ENCODE data around the gene MRPL49. TPM values are rescaled to one million over a fixed set of nuclear protein-coding genes. Genes with fewer than 3 reads are reported as not detected.
A peak's percentile ranks its signal among the peaks of the same experiment; 100 is the strongest.

MRPL49 gene
- total and polyA plus RNA-seq, 9 donors: 47.1 to 106 (median 53.4) TPM

DNA sequence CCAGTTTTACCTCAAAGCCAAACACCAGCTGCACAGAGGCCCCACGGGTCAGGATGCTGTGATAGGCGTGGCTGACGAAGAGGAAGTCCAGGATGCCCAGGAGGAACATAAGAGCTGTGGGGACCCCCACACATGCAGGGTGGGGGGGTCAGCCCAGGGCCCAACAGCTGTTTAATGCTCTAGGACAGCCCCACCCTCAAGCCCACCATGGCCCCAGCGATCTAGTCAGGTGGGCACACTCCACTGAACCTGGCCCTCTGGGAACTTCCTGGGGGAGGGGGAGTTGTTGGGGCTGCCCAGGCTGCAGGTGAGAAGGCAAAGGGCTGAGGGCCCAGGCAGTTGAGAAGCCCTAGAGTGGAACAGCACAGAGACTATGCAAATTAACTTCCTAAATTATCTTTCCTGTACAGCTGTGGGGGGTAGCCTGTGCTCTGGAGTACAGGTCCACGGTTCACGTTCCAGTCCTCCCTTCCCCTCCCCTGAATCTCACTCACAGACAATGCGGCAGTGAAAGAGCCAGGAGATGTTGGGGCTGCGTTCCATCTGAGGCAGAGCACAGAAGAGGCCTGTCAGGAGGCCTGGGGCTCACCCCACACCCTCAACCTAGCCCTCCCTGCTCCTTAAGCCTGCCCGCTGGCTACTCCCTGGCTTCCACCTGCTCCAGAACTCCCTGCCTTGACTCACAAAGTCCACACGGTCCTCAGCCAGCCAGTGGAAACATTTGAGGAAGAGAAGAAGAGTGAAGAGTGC lies 10.3 kb downstream of the MRPL49 start:
- Histone ChIP-seq H3K27ac (no peak overlapping the region), H3K36me3 (no peaks in the 10 kb centered on the region), H3K27me3 (no peaks in the 10 kb centered on the region), H3K4me1 (ENCODE audit: insufficient read depth) (no peaks in the 10 kb centered on the region), H3K9me3 (no peaks in the 10 kb centered on the region), H3K4me3 (no peak overlapping the region)
- TF ChIP-seq, protein P1, sequence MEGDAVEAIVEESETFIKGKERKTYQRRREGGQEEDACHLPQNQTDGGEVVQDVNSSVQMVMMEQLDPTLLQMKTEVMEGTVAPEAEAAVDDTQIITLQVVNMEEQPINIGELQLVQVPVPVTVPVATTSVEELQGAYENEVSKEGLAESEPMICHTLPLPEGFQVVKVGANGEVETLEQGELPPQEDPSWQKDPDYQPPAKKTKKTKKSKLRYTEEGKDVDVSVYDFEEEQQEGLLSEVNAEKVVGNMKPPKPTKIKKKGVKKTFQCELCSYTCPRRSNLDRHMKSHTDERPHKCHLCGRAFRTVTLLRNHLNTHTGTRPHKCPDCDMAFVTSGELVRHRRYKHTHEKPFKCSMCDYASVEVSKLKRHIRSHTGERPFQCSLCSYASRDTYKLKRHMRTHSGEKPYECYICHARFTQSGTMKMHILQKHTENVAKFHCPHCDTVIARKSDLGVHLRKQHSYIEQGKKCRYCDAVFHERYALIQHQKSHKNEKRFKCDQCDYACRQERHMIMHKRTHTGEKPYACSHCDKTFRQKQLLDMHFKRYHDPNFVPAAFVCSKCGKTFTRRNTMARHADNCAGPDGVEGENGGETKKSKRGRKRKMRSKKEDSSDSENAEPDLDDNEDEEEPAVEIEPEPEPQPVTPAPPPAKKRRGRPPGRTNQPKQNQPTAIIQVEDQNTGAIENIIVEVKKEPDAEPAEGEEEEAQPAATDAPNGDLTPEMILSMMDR (IDR thresholded peaks at IDR 0.05): no peak
- TF ChIP-seq POLR2A (IDR thresholded peaks at IDR 0.05): no peak
- TF ChIP-seq EP300 (IDR thresholded peaks at IDR 0.05): no peak
- 61 to 70% (median 64%) methylated on average over 10 of the region's 10 CpGs for WGBS, 3 donors
- peak in 1 of 5 donors; percentile 16 for DNase-seq
- intact Hi-C loops (cut with DNase I): no loop called here

DNA sequence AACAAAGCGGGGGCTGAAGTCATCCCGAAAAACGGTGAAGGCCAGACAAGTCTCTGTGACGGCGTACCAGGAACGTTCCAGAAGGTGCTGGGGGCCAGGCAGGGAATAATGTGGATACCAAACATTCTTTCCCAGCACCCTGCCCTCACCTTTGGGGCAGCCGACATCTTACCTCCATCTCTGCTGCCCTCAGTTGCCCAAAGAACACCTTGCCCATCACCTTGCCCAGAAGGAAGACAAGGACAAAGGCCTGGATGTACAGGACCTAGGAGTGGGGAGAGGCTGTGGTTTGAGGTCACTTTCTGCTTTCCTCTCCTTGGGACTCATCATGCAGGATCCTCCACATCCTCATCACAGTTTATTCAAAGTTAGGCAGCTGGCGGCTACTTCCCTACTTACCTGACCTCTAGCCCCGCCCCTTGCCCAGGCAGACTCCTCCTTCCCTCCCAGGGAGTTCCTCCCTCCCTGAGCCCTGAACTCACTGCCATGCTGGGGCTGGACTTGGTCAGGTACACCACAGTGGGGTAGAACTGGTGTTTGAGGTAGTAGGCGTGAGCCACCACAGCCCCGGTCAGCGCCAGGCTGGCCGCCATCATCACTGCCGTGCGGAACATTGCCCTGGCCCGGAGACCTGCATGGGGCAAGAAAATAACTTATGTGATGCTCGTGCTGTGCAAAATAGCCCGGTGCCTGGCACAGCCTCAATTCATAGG lies 11.0 kb downstream of the MRPL49 start:
- WGBS, 3 donors: 31 to 33% (median 32%) methylated on average over 17 to 18 of the region's 18 CpGs
- Histone ChIP-seq H3K4me3 (peak overlapping the region; percentile 76), H3K4me1 (ENCODE audit: insufficient read depth) (no peaks in the 10 kb centered on the region), H3K27ac (peak overlapping the region in 1 of 2 donors; percentile 99), H3K27me3 (no peaks in the 10 kb centered on the region), H3K9me3 (no peaks in the 10 kb centered on the region), H3K36me3 (no peaks in the 10 kb centered on the region)
- TF ChIP-seq, protein P1 (IDR thresholded peaks at IDR 0.05): no peak
- TF ChIP-seq POLR2A (IDR thresholded peaks at IDR 0.05) (no peak), EP300 (IDR thresholded peaks at IDR 0.05) (no peak)
- intact Hi-C loops (cut with DNase I): no loop called here
- DNase-seq: peak in 4 of 5 donors; percentile 40 to 54 (median 48)

DNA sequence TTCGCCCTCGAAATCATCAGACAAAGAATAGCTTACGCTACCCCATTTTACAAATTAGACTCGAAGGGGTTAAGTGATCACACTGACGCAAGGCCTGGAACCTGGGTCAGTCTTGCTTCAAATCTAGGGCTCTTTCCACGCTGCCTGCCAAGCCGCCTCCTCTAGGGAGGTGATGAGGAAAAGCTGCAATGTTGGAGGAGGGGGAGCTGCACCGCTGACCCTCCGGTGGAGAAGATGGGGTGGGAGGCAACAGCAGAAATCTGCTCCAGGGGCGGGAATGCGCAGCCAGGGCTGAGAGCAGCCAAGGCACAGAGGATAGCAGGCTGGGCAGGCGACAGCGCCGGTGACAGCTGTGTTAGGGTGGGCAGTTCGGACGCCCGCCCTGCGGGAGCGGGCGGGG lies 11.6 kb downstream of the MRPL49 start:
- Histone ChIP-seq H3K4me3 (peak overlapping the region; percentile 76), H3K36me3 (no peaks in the 10 kb centered on the region), H3K4me1 (ENCODE audit: insufficient read depth) (no peaks in the 10 kb centered on the region), H3K27ac (peak overlapping the region; percentile 79 to 99), H3K27me3 (no peaks in the 10 kb centered on the region), H3K9me3 (no peaks in the 10 kb centered on the region)
- 0 to 2% (median 2%) methylated on average over 20 of the region's 20 CpGs for WGBS, 3 donors
- peak in 4 of 5 donors; percentile 51 to 70 (median 58) for DNase-seq
- intact Hi-C loops (cut with DNase I): no loop called here
- TF ChIP-seq, protein P1 (IDR thresholded peaks at IDR 0.05): no peak
- no peak for TF ChIP-seq POLR2A (IDR thresholded peaks at IDR 0.05)
- TF ChIP-seq EP300 (IDR thresholded peaks at IDR 0.05): no peak

DNA sequence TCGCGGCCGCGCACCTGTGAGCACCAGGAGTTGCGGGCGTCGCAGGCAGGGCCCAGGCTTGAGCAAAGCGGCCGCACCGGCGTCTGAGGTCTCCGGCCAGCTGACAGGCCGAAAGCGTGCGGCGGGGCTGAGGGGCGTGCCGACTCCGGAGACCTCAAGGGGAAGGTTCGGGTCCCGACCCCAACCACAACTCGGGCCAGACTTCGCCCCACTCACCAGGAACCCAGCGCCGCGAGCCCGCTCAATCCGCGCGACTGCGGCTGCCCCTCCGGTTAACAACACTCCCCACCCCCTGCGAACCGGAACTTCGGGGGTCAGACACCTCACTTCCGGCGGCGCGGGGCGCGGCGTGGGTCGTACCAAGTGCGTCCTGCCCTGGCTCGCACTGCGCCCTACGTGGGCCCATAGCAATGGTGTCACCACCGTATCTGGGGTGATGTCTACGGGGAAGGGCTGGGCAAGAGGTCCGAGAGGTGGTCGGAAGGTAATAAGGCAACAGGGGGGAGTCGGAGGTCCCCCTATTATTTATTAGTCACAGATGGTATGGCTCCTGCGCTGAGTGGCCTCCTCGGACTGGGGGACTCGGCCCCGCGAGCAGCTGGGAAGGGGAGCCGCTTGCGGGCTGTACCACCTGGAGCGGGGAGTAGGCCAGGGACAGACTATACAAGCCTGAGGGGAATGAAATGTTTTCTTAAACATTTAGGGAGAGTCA lies 12.3 kb downstream of the MRPL49 start, which contains the start of gene SYVN1:
Gene SYVN1, minus strand, starts transcription at position 280 of the 712 bp plus-strand sequence. CDS start 918 bp downstream, outside the sequence.
- intact Hi-C loops (cut with DNase I): no loop called here
- no peaks in the 10 kb centered on the region for H3K4me1 ChIP-seq (ENCODE audit: insufficient read depth)
- whole genome bisulfite sequencing, 3 donors: 0 to 1% (median 0%) methylated on average over 55 to 60 of the region's 60 CpGs
- TF ChIP-seq, protein P1 (IDR thresholded peaks at IDR 0.05): peak in 1 of 3 donors; percentile 8
- TF ChIP-seq POLR2A (IDR thresholded peaks at IDR 0.05) (peak; percentile 95), EP300 (IDR thresholded peaks at IDR 0.05) (peak; percentile 33)
- no peaks in the 10 kb centered on the region for H3K9me3 ChIP-seq
- no peaks in the 10 kb centered on the region for H3K36me3 ChIP-seq
- peak within 1 kb of the TSS; percentile 76 for H3K4me3 ChIP-seq
- H3K27ac ChIP-seq: peak within 1 kb of the TSS; percentile 79 to 99
- H3K27me3 ChIP-seq: no peaks in the 10 kb centered on the region
- DNase-seq: peak; percentile 91 to 94 (median 92)

Measured in ovary (tissue), 9 donors.